H7 (cell line): ENCODE data around the gene BCO2. TPM values are rescaled to one million over a fixed set of nuclear protein-coding genes. Genes with fewer than 3 reads are reported as not detected.

Experiments
- total RNA-seq: library from RNA; depleted of rRNA; stranded (reverse); fragments of >200 nt; shearing (Covaris generic); gene quantifications from 2 replicates; pipeline ENCODE4 v1.2.3, GENCODE V29; 2014; rRNA removed

The BCO2 gene
- total RNA-seq, 1 experiment from 2014 or later: 0.48 TPM

Other genes with a start within 250 kb of the BCO2 start
- gene DIXDC1, start 238.2 kb upstream of the BCO2 start, total RNA-seq: 5.0 and 8.7 TPM in 2 replicates
- gene DLAT, start 150.1 kb upstream of the BCO2 start, total RNA-seq: 94.0 and 105 TPM in 2 replicates
- gene PIH1D2, start 101.5 kb upstream of the BCO2 start, total RNA-seq: 0.37 and 1.0 TPM in 2 replicates
- 15.8 and 20.0 TPM in 2 replicates for gene NKAPD1, start 101.2 kb upstream of the BCO2 start, total RNA-seq
- gene TIMM8B, start 88.8 kb upstream of the BCO2 start, total RNA-seq: 86.5 and 125 TPM in 2 replicates
- gene SDHD, start 88.6 kb upstream of the BCO2 start, total RNA-seq: 194 and 218 TPM in 2 replicates
- gene IL18, start 11.4 kb upstream of the BCO2 start, total RNA-seq: not detected in 2 replicates
- 0.21 TPM in 1 of 2 replicates, not detected in the other for gene TEX12, start 8.1 kb upstream of the BCO2 start, total RNA-seq
- 13.3 and 17.2 TPM in 2 replicates for gene PTS, start 50.9 kb downstream of the BCO2 start, total RNA-seq
- gene PLET1, start 85.3 kb downstream of the BCO2 start, total RNA-seq: not detected in 2 replicates